Progenitor cell of endocrine pancreas (in vitro differentiated cells): Measurements from ENCODE around the gene UCKL1. TPM values are rescaled to one million over a fixed set of nuclear protein-coding genes. Genes with fewer than 3 reads are reported as not detected.

Source experiments
- DNase-seq: peaks from one replicate; pipeline ENCODE4 v3.0.0; 2021; ENCODE audit warnings: low spot score; ENCODE audit not compliant: unreplicated experiment
- H3K27ac Mint-ChIP-seq: 2 replicates; pipeline ENCODE4 v1.8.0; 2021; ENCODE audit warnings: mild to moderate bottlenecking, moderate library complexity, mixed read lengths
- H3K27me3 Mint-ChIP-seq: 2 replicates; pipeline ENCODE4 v1.8.0; 2021; ENCODE audit warnings: mixed read lengths
- H3K36me3 Mint-ChIP-seq: 2 replicates; pipeline ENCODE4 v1.8.0; 2022; ENCODE audit warnings: mixed read lengths; ENCODE audit not compliant: insufficient read depth
- H3K4me1 Mint-ChIP-seq: 2 replicates; pipeline ENCODE4 v1.8.0; 2021; ENCODE audit warnings: low read depth, mixed read lengths
- H3K4me3 Mint-ChIP-seq: 2 replicates; pipeline ENCODE4 v1.8.0; 2021; ENCODE audit warnings: low read depth, mild to moderate bottlenecking, moderate library complexity, mixed read lengths
- H3K9me3 Mint-ChIP-seq: 2 replicates; pipeline ENCODE4 v1.8.0; 2021; ENCODE audit warnings: low read depth, mixed read lengths
- CTCF ChIP-seq: fragments of 200-600 bp; sonication (generic); IDR thresholded peaks from one replicate; pipeline ENCODE4 v1.5.0; 2021; ENCODE audit warnings: antibody characterized with exemption, mild to moderate bottlenecking; ENCODE audit not compliant: unreplicated experiment
- total RNA-seq: library from RNA; stranded (reverse); gene quantifications from 2 replicates; pipeline ENCODE4 v1.2.1, GENCODE V29; 2021

UCKL1 gene
- total RNA-seq, 1 donor from 2014 or later = 79.2 TPM

DNA sequence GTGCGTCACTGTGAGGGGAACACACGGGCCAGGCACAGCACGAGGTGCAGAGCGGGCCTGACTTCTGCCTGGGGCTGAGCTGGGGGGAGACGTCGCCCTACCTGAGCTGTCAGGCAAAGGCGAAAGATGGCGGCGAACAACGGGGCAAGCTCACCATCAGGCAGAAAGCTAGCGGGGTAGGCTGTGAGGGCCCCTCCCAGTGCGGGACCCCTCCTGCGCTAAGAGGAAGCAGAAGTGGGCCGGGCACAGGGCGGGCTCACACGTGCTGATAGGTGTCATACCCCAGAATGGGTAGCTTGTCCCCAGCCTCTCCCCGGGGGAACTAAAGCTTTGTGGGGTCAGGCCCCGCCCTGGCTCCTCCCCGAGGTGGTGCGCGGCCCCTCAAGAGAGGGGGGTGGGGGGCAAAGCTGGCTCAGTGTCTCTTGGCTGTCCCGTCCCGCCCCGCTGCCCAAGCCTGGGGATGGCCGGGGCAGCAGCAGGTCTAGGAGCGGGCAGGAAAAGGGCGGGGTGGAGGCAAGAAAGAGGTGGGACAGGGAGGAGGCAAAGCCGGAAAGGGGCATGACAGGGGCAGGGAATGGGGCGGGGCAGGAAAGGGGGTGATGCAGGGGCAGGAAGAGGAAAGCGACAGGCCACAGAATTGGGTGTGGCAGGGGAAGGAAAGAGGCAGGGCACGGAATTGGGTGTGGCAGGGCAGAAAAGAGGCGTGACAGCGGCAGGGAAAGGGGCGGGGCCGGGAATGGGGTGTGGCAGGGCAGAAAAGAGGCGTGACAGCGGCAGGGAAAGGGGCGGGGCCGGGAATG lies 14.7 kb downstream of the UCKL1 start:
- H3K27ac Mint-ChIP-seq = no peak overlapping the region
- DNase-seq = no peak
- H3K27me3 Mint-ChIP-seq = no peaks in the 10 kb centered on the region

GRCh38 chr20:63940472-63941266 lies 15.5 kb downstream of the UCKL1 start:
- no peaks in the 10 kb centered on the region for H3K9me3 Mint-ChIP-seq
- peaks cover 13% of the 10 kb centered on the region for H3K36me3 Mint-ChIP-seq
- no peaks in the 10 kb centered on the region for H3K27me3 Mint-ChIP-seq
- no peaks in the 10 kb centered on the region for H3K4me1 Mint-ChIP-seq
- no peak for TF ChIP-seq CTCF
- no peak overlapping the region for H3K4me3 Mint-ChIP-seq
- DNase-seq = no peak
- H3K27ac Mint-ChIP-seq = no peak overlapping the region

More for the DNA sequence above, 14.7 kb downstream of the UCKL1 start:
- Mint-ChIP-seq H3K9me3 (no peaks in the 10 kb centered on the region), H3K4me1 (no peaks in the 10 kb centered on the region), H3K4me3 (no peak overlapping the region), H3K36me3 (peaks cover 10% of the 10 kb centered on the region)
- TF ChIP-seq CTCF = no peak

DNA sequence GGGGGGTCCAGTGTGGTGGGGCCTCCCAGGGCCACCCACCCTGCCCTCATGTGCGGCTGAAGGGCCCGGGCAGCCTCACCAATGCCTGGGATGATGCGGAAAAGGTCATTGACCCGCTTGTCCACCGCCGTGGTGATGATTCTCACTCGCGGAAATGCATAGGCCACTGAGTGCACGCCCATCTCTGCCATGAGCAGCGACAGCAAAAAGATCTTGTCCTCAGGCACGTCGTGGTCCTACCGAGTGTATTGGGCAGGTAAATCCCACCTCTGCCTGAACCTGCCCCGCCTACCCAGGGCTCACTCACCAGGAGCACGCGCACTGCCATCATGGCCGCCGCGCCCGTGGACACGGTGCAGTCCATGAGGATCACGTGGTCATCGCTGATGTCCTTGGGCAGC lies 16.1 kb downstream of the UCKL1 start:
- no peaks in the 10 kb centered on the region for H3K9me3 Mint-ChIP-seq
- no peak for DNase-seq
- no peak for TF ChIP-seq CTCF
- no peaks in the 10 kb centered on the region for H3K4me1 Mint-ChIP-seq
- H3K27ac Mint-ChIP-seq = no peak overlapping the region
- H3K36me3 Mint-ChIP-seq = peaks cover 16% of the 10 kb centered on the region
- no peaks in the 10 kb centered on the region for H3K27me3 Mint-ChIP-seq
- no peak overlapping the region for H3K4me3 Mint-ChIP-seq

- no peak for DNase-seq
- Mint-ChIP-seq H3K4me3 (no peak overlapping the region), H3K4me1 (no peaks in the 10 kb centered on the region), H3K27me3 (no peaks in the 10 kb centered on the region), H3K27ac (no peak overlapping the region), H3K36me3 (peaks cover 17% of the 10 kb centered on the region), H3K9me3 (no peaks in the 10 kb centered on the region)
- no peak for TF ChIP-seq CTCF
Measured at GRCh38 chr20:63939061-63939935, 16.9 kb downstream of the UCKL1 start.

GRCh38 chr20:63937596-63937995 lies 18.6 kb downstream of the UCKL1 start:
- no peak for TF ChIP-seq CTCF
- Mint-ChIP-seq H3K4me1 (no peaks in the 10 kb centered on the region), H3K4me3 (no peak overlapping the region), H3K27ac (no peak overlapping the region), H3K9me3 (no peaks in the 10 kb centered on the region), H3K36me3 (peaks cover 17% of the 10 kb centered on the region), H3K27me3 (no peaks in the 10 kb centered on the region)
- no peak for DNase-seq
